CMK (cell line): ENCODE measurements around the gene HELZ.
A peak's percentile ranks its signal among the peaks of the same experiment; 100 is the strongest.
"Not testable (repeated sequence)": the region's sequence is repeated elsewhere in the genome, so short reads cannot be mapped to it uniquely, and the experiment has no call there.

ENCODE experiments used
- DNase-seq: peaks from one replicate; pipeline ENCODE4 v3.0.0-alpha.2; 2010; ENCODE audit warnings: low read depth

HELZ gene

DNA sequence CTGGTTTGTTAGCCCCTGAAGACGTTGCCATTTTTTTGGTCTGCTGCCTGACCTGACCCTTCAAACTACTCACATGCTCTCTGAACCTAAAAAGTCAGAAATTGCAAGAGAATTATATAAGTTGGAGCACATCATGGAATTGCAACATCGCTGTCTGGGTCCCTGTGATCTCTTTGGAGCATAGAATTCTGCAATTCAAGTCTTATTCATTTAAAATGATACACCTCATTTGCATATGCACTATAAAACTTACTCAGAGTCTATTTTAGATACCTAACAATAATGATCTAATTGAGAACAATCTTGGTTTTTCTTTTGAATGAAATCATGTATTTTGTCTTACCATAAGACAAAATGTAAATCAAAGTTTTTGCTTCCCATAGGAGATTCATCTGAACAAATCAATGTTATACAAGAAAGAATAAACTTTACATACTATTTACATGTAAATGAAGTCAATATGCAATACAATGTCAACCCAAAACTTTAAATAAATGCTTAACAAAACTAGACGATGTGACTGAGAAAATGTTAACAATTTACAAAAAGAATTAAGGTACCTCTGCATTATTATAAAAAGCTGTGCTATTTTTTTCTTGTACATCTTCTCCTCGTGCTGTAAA is 99.7 kb downstream of the HELZ start:
- DNase-seq, result no peak

DNA sequence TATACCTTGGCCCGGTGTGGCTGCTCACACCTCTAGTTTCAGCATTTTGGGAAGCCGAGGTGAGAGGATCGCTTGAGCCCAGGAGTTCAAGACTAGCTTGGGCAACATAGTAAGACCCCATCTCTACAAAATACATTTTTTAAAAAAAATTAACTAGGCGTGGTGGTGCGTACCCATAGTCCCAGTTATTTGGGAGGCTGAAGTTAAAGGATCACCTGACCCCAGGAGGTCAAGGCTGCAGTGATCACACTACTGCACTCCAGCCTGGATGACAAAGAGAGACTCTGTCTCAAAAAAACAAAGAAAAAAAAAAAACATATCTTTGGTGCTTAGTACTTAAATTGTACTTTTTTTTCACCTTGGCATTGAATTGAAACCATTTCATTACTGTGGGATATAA is 101.7 kb downstream of the HELZ start:
- no peak for DNase-seq

DNA sequence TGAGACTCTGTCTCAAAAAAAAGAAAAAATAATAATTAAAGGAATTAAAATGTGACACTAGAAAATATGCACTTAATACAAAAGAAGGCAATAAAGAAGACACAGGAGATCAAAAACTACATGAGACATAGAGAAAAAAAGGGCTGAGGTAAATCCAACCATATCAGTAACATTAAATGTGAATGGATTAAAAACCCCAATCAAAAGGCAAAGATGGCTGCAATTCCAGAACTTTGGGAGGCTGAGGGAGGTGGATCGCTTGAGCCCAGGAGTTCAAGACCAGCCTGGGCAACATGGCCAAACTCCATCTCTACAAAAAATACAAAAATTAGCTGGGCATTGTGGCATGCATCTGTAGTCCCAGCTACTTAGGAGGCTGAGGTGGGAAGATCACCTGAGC is 103.0 kb downstream of the HELZ start:
- DNase-seq, result not testable (repeated sequence)

- no peak for DNase-seq
Measured at GRCh38 chr17:67139784-67140665, 105.0 kb downstream of the HELZ start.

DNA sequence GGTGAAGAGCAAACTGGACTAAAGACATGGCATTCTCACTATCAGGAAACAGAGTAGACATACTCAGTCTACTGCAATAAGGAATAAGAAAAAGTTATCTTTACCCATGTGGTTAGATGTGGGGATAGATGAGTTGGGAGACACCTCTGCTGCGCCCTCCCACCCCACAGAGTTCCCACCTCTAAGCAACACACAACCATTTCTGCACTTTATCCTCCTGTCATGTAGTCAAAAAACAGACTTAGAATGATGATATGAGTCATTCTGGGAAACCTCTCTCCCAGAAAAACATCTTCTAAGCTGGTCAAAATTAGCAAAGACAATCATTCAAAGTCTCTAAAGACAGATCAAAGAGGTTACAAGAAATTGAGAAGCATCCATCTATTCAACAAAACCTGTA is 105.7 kb downstream of the HELZ start:
- DNase-seq, result no peak

DNA sequence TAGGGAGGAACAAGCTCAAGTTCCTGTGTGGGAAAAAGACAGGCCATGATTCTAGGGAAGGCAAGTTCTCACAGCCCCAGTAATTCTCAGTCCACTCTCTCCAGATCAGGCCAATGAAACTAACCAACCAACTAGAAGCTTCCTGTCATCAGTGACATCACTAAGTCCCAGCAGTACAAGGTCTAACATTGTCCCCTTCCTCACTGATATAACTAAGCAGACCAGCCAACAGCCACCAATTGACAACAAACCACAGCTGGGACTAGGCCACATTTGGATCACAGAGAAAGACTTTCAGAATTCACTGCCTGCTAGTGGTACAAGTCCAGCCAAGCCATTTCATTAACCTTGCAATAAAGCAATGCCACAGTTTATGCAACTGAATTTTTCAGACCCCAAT is 106.6 kb downstream of the HELZ start:
- DNase-seq, result no peak

- DNase-seq, result no peak
Measured at GRCh38 chr17:67137860-67138259, 107.1 kb downstream of the HELZ start.

DNA sequence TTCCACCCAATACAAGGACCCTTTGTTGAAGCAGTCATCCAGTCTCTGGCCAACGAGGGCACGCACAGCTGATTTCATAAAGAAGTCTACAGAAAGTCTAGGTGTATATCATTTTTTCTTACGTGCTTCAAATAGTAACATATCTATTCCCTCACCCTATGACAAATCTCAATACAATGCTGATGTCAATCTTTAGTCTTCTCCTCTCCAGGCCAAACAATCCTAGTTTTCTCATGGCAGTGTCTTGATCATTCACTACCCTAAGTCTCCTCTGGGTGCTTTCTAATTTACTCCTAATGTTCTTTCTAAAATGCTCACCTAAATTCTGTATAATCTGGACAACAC is 108.0 kb downstream of the HELZ start:
- DNase-seq, result no peak

DNA sequence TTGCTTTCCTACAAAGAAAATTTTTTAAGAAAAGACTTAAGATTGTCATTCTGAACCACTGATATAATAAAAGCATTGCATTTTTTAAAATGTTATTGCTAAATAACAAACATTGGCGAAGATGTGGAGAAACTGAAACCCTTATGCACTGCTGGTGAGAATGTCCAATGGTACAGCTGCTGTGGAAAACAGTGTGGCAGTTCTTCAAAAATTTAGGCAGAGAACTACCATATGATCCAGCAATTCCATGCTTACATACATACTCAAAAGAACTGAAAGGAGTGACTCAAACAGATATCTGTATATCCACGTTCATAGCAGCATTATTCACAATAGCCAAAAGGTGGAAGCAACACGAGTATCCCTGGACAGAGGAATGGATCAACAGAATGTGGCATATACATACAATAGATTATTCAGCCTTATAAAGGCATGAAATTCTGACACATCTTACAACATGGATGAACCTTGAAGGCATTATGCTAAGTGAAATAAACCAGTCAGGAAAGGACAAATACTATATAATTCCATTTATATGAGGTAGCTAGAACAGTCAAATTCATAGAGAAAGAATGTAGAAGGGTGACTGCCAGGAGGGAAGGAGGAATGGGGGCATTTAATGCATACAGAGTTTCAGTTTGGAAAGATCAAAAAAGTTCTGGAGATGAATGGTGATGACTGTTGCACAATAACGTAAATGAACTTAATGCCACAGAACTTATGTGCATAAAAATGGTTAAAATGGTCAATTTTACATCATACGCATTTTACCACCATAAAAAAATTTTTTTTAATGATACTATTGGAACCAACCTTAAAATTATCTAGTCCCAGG is 108.6 kb downstream of the HELZ start:
- DNase-seq, result no peak

GRCh38 chr17:67133161-67133560 is 111.8 kb downstream of the HELZ start:
- no peak for DNase-seq

GRCh38 chr17:67132366-67132765 is 112.6 kb downstream of the HELZ start:
- DNase-seq, result no peak

DNA sequence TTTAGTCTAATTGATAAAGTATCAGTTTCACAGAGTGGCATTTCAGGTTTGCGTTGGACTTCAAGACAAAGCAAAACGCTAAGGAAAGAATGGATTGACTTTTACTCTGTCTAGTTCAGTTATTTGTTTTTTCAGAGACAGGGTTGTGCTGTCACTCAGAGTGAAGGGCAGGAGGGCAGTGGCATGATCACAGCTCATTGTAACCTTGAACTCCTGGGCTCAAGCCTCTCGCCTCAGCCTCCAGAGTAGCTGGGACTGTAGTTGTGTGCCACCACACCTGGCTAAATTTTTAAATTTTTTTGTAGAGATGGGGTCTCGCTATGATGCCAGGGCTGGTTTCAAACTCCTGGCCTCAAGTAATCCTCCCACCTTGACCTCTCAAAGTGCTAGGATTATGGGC is 114.2 kb downstream of the HELZ start:
- DNase-seq, result no peak

DNA sequence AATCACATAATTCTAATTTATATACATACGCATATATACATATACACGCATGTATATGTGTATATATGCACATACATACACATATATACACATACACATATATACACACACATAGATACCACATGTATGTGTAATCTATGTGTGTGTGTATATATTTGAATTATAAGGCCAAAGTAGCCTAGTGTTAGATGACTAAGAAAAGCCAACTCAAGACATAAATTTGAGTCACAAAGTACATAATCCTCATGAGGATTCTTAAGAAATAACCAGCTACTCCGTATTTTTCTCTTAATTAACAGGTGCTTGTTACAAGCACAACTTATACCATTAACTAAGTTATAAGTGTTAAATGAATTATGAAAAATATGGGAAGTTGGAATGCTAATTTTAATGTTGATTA is 115.7 kb downstream of the HELZ start:
- no peak for DNase-seq

DNA sequence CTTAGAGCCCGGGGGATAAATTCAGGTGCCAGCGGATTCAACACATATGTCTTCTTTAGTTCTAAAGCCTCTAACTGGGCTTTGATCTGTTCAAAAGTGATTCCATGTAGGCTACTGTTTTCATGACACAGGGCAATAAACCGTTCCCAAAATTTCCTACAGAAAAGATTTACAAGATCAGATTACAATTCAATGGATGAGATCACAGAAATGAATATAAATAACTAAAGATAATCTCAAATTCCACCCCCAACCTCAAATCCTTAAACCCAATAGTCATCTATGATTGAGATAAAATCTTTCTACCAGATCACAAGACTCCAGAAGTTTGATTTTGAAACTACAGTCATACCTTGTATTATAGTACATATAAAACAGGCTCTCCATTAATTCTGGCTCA is 116.3 kb downstream of the HELZ start:
- no peak for DNase-seq

- DNase-seq, result no peak
Measured at GRCh38 chr17:67127925-67128324, 117.1 kb downstream of the HELZ start.

GRCh38 chr17:67126983-67127382 is 118.0 kb downstream of the HELZ start:
- DNase-seq, result no peak

DNA sequence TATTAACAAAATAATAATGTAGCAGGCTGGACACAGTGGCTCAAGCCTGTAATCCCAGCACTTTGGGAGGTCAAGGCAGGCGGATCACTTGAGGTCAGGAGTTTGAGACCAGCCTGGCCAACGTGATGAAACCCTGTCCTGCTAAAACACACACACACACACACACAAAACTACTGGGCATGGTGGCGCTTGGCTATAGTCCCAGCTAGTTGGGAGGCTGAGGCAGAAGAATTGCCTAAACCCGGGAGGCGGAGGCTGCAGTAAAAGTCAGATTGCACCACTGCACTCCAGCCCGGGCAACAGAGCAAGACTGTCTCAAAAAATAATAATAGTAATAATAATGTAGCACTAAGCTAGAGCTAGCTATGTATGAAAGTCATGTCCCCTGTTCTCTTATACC is 118.5 kb downstream of the HELZ start:
- not testable (repeated sequence) for DNase-seq

GRCh38 chr17:67125924-67126323 is 119.1 kb downstream of the HELZ start:
- no peak for DNase-seq

DNA sequence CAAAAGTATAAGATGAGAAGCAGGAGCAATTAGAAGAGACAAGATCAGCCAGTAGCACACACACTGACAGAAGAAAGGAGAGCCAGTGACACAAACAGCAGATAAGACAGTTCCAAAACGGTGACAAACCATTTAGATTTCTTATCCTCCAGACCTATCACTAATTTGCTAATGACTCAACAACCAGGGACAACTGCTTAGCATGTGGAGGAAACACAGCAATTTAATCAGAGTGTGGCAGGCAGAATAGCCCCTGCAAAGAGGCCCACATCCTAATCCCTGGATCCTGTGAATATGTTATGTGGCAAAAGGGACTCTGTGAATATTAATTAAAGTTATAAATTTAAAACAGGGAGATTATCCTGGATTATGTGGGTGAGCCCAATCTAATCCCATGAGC is 119.6 kb downstream of the HELZ start:
- DNase-seq, result peak; percentile 24

- no peak for DNase-seq
Measured at GRCh38 chr17:67124450-67125148, 120.4 kb downstream of the HELZ start.

- no peak for DNase-seq
Measured at GRCh38 chr17:67123699-67124098, 121.3 kb downstream of the HELZ start.

DNA sequence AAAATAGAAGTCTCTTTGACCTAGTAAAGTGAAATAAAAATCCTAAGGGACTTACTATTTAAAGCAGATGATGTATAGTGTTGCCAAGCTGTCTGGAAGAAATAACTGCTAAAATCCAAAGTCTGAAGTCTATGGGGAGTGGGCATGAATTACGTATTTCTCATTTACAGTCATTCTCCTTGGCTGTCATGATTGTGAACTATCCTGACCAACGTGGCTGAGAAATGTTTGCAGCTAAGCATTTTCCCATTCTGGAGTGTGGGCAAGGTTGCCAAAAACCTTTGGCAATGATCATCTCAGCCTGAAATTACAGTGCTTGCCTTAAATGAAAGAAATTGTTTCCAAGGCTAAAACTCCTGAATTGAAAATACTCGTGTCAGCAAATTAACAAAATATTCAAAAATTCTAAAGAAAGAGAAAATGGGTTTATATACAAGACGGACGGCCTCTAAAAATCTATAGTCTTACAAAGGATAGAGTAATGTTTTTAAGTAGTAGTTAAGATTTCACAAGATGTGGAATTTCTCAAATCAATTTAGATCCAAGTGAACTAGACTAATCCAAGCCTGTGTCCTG is 123.6 kb downstream of the HELZ start:
- DNase-seq, result no peak
